H1 (cell line): Measurements from ENCODE around the gene TET2.

Experiments
- CTCF ChIP-seq, 3 experiments: IDR thresholded peaks; 1 replicate in 2 of 3; 2 replicates in 1 of 3; pipeline versions ENCODE4 v1.5.1 to v1.6.1; 2011; ENCODE audit warnings: low read length in 3 of 3, mild to moderate bottlenecking in 3 of 3, inconsistent platforms in 2 of 3, low read depth in 1 of 3, moderate library complexity in 1 of 3; ENCODE audit not compliant: insufficient read depth in 1 of 3; ENCODE audit errors: control extremely low read depth in 1 of 3
- EP300 ChIP-seq, 2 experiments: IDR thresholded peaks; 1 replicate in 1 of 2; 2 replicates in 1 of 2; pipeline ENCODE4 v1.6.1; 2011 to 2012; ENCODE audit warnings: low read depth in 2 of 2, low read length in 2 of 2, mild to moderate bottlenecking in 2 of 2, borderline replicate concordance in 1 of 2, inconsistent platforms in 1 of 2, moderate library complexity in 1 of 2
- EZH2 ChIP-seq: fragments of 200-600 bp; sonication (generic); IDR thresholded peaks from 2 replicates; pipeline ENCODE4 v1.7.1; 2012; ENCODE audit warnings: low read depth, mild to moderate bottlenecking, moderate library complexity, low read length, inconsistent platforms; ENCODE audit not compliant: severe bottlenecking
- HDAC6 ChIP-seq: IDR thresholded peaks from one replicate; pipeline ENCODE4 v1.7.1; 2012; ENCODE audit warnings: low read depth, mild to moderate bottlenecking, inconsistent platforms, low read length, moderate library complexity
- NRF1 ChIP-seq: IDR thresholded peaks from 2 replicates; pipeline ENCODE4 v1.6.1; 2011; ENCODE audit warnings: mild to moderate bottlenecking, low read depth, low read length, improper control_type of control experiment
- SUZ12 ChIP-seq: fragments of 200-600 bp; sonication (generic); IDR thresholded peaks from 2 replicates; pipeline ENCODE4 v1.6.1; 2012; ENCODE audit warnings: mild to moderate bottlenecking, inconsistent platforms, low read length, moderate library complexity, mixed read lengths
- TF ChIP-seq, protein P1 (sequence below): IDR thresholded peaks from 2 replicates; pipeline ENCODE4 v1.6.1; 2012; ENCODE audit warnings: inconsistent platforms

GRCh38 chr4:105305019-105305836, 158.6 kb downstream of the TET2 start:
- TF ChIP-seq EP300 (IDR thresholded peaks at IDR 0.05; ENCODE audit: borderline replicate concordance in 1 of 2, low read depth in 2 of 2, low read length in 2 of 2) (no peak), CTCF (IDR thresholded peaks at IDR 0.05; ENCODE audit: control extremely low read depth in 1 of 3, insufficient read depth in 1 of 3, low read depth in 1 of 3, low read length in 3 of 3) (no peak), NRF1 (no peak), SUZ12 (no peak), HDAC6 (no peak), EZH2 (no peak)
- TF ChIP-seq, protein P1, sequence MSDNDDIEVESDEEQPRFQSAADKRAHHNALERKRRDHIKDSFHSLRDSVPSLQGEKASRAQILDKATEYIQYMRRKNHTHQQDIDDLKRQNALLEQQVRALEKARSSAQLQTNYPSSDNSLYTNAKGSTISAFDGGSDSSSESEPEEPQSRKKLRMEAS = no peak
